ENCODE measurements around the gene ZNF385C. TPM values are rescaled to one million over a fixed set of nuclear protein-coding genes. Genes with fewer than 3 reads are reported as not detected.
"Not testable (repeated sequence)": the region's sequence is repeated elsewhere in the genome, so short reads cannot be mapped to it uniquely, and the experiment has no call there.

The ZNF385C gene
- total RNA-seq, 1 donor from 2014 or later: not detected

DNA sequence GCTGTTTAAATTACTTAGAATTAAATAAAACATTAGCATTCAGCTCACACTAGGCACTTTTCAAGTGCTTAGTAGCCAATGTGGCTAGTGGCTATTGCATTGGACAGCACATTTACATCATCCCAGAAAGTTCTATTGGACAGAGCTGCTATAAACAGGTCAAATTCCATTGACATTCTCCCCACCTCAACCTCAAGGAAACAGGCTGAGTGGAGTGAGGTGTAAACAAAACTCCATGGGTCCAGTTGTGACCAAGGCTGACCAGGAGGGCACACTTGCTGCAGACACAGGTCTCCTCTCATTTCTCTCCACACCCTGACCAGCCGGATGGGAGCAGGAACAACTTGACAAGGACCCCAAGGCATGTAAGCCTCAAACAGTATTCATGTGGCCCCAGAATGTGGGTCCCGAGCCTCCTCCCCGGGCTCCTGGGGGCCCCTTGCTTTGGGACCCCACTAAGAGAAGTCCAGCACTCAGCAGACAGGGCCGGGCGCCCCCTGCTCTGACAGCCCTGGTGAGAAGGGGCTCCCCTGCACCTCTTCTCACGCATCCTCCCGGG is 48.4 kb downstream of the ZNF385C start:
- no peak for DNase-seq

DNA sequence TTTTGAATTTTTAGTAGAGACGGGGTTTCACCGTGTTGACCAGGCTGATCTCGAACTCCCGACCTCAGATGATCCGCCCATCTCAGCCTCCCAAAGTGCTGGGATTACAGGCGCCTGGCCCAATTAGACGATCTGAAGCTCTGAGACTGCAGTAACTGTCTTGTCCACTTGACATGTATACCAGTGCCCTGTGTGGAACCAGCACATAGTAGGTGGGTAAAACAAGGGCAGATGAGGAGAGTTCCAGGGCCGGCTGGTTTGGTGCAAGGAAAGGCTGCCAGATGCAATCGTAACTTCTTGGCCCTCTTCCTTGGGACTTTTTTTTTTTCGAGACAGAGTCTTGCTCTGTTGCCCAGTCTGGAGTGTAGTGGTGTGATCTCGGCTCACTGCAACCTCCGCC is 50.9 kb downstream of the ZNF385C start:
- no peak for DNase-seq

DNA sequence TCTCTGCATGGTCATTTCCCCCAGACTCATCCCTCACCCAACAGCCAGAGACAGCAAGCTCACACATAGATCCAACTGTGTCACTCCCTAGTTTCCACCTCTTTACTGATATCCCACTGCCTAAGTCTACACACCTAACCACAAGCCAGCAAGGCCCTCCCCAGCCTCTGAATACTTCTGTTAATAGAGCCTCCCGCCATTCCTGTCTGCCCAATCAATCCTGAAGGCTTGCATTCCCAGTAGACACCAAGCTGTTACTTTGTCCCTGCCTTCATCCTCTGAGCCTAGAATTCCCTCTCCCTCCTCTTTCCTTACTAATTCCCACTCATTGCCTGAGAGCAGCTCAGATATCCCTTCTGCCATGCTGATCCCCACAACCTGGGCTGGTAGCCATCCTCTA is 52.6 kb downstream of the ZNF385C start:
- DNase-seq: no peak

DNA sequence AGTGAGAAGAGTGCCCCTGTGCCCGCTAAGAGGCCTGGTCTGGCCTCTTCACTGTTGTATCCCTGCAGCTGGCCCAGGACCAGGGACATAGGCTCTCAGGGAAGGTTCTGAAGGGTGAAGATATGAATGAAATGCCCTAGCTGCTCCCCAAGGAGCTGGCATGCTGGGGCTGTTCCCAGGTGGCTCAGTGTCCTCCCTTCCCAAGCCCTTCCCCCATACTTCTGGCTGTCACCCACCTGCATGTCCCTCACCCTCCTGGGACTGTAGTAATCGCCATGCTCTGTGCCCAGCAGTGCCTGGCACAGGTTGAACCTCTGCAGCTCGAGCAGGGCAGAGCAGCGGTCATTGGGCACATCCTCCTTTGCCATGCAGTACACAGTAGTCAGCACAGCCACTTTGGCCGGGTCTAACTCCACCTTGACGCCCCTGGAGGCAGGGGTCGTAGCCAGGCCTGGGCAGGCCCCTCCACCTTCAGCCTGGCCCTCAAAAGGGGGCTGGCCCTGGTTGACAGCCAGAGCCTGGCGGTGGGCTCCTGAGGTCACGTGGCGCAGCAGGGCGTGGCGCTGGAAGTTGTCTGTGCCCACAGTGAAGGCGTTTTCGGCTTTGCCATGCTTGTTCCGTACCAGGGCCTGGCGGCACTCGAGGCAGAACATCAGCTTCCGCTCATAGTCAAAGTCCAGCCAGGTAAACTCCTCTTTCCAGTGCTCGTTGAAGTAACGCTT is 55.5 kb downstream of the ZNF385C start:
- DNase-seq: no peak

DNA sequence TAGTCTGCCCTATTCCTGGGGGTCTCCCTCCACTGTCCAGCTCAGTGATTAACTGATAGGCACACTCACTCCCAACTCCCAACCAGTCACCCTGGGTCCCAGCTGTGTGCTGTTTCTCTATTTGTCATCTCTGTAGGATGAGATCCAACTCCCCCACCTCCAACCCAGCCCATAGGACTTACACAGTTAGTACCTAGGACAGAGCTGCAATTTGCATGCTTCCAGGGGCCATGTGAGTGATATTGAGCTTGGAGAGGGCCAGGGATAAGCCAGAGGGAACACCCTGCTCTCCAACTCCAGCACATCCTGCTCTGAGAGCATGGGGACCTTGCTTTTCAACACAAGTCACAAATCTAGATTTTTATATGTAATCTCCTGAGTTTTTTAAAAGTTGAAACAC is 56.7 kb downstream of the ZNF385C start:
- no peak for DNase-seq

DNA sequence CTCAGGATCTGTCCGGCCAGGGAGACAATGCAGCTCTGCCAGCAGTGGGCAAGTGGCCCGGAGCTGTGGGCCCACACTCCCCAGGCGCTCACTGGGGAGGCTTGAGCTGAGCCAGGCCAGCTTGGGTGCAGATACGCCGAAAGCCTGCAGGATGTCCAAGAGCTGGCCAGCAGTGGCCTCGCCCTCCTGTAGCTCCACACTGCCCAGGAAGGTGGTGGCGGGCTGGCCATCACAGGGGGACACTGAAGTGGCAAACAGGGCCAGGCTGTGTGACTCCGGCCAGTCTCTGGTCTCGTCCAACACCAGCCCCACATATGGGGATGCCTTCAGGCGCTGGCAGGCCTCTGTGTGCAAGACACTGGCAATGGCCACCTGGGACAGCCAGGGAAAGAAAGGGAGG is 57.5 kb downstream of the ZNF385C start:
- no peak for DNase-seq

DNA sequence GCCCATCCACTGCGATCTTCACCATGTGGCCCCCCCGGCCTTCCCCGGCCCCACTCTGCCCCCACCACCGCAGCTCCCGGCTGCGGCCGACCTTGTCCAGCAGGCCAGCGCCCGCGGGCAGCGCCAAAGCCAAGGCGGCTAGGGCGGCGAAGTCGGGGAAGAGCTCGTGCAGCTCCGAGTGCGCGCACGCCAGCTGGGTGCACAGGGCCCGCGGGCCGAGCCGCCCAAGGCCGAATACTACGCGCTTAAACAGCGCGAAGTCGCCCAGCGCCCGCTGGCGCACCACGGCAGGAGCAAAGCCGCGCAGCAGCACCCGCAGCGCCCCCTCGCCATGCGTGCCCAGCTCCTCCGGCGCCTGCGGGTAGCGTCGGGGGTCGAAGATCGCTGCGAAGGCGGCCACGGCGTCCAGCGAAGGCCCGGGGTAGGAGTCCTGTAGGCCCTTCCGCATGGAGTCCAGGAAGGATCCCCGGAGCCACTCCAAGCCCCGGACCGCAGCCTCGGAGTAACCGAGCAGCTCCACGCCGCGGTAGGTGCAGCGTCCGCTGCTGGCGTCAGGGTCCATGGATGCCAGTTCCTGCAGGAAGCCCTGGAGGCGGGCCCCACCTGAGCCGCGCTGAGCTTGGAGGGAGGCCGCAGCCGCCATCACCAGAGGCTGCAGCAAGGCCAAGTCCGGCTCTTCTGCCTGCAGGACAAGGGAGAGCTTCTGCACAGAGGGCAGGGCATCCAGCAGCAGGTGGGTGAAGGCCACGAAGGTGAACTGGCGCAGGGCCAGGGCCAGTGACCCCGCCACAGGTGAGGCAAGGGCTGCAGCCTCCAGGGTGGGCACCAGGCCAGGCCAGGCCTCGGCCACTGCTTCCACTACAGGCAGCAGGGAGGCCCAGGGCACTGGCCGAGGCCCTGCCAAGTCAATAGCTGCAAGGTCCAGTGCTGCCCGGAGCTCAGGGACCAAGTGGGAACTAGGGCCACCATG is 58.2 kb downstream of the ZNF385C start:
- peak; percentile 41 for DNase-seq

DNA sequence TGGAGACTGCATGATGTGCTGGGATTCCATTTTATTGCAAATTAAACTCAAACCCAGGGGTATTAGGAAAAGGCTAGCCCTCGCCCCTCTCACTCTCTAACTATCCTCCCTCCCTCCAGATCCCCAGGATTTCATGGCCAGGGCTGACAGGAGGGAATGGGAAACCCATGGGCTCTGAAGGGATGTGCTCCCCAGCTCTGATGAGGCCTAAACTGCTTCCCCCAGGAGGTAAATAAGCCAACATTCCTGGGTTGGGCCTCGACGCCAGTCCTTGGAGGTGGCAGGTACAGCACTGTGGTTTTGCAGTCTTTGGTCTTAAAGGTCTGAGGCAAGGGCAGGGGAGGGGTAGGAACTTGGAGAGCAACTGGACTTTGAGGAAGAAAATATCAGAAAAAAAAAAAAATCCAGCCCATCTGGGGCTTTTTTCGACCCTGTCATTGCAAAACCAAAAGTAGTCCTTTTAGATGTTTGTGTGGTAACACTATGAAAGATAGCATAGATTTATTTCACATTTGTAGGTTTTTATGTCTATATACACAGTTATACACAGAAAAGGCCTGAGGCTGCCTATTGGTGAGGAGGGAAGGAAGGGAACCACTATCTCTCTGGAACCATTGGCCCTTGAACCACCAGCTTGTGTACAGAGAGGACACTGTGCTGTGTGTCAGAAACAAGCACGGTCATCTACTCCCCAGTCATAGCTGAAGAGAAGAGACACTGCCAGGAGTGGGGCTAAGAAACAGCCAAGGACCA is 59.9 kb downstream of the ZNF385C start:
- no peak for DNase-seq

DNA sequence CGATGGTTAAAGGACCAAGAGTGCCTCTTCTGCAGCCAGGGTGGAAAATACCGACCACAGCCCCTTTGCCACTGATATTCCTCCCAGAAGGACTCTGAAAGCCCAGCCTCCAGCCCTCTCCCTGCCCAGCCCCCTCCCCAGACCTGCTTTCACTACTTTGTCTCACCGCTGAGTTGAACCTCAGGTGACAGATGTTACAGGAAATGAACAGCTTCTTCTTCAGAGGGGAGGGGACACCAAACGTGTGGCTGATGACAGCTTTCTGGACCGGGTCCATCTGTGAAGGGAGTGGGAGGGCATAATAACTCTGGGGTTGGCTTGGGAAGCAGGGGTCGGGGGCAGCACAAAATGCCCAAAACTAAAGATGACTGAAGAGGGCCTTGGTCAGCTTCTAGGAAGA is 64.2 kb downstream of the ZNF385C start:
- DNase-seq: no peak

DNA sequence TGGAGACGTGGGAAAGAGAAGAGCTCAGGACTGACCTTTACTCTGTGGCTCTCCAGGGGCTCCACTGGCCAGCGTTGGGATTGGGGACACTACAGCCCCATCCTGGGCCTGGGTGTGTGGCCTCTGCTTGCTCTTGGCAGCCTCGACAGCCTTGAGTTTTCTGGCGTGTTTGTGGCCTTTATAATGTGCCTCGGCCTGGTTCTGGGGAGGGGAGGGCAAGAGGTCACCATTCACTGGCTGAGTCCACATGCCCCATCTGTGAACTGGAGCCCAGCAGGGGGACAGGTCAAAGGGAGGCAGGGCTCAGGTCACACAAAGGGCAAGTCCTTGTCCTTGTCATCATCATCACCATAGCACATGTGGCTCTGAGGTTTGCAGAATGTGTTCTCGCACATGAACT is 66.7 kb downstream of the ZNF385C start:
- DNase-seq: no peak

DNA sequence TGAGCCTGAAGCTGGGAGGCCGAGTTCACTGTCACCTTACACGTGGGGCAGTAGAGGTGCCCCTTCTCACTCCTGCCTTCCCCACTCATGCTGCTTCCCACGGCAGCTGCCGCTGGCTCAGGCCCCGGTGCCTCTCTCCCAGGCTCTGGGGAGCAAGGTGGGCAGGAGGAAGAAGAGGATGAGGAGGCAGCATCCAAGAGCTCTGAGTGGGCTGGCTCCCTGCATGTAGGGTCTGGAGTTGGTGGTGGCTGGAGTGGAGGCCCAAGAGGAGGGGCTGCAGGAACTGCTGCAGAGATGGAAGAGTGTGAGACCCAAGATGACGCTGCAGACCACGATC is 69.5 kb downstream of the ZNF385C start:
- no peak for DNase-seq

DNA sequence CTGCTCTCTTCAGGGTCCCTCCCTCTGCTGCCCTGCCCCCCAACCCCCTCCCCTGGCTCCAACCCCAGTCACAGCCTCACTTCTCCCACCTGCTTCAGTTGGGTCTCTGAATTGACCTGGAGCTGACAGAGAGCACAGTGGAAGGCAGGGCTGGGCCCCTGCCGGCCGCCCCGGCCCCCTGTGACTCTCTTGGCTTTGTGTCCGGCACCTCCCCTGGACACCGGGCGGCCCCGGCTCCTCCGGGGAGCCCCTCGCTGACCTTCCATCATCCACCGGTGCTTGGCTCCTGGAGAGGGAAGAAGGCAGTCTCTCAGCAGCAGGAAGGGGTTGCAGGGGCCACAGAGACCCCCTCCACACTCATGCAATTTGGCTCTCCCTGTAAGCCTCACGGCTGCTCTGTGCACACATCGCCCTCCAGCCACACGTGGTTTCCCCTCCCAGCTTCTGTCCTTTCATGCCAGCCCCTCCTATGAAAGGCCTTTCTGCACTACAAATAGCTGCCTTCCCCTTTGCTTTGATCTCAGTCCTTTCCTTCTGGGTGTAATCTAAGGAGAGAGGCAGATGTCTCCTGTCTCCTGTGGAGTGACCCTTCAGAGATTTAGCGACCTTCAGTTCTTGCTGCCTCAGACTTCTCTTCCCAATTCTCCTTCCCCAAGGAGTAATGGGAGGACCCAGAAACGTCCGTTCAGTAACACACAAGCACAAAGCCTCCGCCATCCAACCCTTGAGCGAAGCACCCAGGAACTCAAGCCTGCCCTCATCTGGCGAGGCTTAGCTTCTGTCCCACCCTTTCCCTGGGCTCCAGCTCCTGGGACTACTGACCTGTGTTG is 70.1 kb downstream of the ZNF385C start:
- no peak for DNase-seq

DNA sequence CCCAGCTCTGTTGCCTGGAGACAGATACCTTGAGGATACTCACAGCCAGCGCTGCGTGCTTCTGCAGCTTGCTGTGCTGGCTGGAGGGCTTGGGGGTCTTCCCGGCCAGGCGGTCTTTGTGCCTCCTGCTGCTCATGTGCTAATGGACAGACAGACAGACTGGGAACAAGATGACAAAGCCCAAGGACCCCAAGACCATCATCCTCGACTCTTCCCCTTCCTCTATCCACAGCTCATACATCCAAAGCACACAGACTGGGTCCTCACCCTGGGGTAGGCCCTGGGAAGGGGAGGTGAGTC is 70.7 kb downstream of the ZNF385C start:
- DNase-seq: no peak

DNA sequence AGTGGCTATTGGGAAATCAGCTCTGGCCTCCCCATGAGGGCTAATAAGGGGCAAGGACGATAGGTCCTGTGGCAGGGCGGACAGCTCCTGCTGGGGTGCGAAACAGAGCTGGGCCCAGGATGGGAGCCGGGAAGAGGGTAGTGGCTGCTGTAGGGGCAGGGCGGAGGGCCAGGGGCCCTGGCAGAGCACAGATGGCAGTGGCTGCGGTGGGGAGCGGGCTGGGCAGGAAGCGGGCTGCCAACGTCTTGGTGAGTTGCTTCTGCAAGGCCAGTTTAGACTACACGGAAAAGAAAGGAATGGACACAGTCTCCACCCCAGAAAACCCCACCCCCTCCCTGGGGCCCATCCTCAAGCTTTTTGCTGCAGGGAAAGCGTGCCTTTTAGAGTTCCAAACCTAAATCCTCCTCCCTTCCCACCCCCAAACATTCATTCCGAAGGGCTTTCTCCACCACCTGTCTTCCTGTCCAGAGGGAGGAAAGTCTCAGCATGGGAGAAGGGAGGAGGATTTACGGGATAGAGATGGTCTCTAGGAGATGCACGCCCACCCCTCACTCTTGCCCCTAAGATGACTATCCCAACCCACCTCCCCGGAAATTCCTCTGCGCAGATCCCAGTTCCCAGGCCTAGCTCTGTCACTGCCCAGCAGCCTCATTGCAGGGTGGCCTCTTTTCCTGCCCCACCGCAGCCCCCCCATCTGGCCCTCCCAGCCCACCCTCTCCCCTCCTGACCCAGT is 71.2 kb downstream of the ZNF385C start:
- DNase-seq: no peak

DNA sequence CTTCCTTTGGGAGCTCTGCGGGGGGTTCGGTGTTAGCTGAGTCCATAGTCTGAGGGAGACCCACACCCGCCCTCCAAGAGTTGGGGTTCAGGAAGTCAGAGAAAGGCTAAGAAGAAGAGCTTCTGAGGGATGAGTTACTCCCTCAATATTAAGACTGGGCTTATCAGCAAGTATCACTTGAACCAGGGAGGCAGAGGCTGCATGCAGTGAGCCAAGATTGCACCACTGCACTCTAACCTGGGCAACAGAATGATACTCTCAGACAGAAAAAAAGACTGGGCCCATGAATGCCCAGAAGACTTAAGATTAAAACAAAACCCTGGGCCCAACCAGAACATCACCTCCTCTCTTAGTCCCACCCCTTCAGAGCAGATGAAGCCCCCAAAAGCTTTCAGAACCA is 72.3 kb downstream of the ZNF385C start:
- no peak for DNase-seq

DNA sequence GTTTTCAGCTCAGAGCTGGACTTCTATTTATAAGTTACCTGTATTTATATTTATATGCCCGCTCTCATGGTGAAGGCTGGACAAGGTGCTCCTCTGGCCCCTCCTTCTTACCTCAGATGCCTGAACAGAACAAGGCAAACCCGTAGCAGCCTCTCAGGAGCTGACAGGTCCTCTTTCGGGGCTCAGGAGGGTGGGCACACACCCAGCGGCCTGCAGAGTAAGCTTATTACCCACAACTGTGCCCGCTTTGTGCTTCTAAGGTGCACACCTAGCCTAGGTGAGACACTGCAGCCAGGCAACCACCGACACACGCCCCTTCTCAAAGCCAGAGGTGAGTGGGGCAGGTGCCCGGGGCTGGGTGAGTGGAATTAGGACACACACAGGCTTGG is 73.1 kb downstream of the ZNF385C start:
- no peak for DNase-seq

DNA sequence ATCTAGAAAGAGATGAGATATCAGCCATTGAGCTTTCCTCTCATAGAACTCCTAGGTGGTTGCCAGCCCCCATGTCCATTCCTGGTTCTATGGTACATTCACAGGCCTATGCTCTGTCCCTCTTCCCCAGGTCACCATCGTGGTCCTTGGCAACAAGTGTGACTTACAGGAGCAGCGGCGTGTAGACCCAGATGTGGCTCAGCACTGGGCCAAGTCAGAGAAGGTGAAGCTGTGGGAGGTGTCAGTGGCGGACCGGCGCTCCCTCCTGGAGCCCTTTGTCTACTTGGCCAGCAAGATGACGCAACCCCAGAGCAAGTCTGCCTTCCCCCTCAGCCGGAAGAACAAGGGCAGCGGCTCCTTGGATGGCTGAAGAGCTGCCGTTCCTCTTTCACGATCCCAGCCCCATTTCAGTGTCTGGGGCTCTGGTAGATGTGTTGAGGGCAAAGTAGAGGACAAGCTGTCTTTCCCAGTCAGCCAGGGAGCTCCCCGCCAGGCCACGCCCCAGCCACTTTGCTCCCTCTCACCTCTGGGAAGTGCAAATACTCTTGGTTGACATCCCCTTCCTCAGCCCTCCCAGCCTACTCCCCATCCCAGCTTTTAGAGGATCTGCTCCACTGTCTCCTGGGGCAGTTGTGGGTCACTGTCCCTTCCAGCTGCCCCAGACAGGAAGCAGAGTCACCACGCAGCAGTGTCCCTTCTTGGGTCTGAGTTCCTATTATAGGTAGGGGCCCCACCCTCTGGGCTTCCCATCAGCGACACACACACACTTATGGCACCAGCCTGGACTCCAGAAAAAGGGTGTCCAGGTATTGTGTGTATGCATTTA is 74.5 kb downstream of the ZNF385C start:
- DNase-seq: peak; percentile 28

DNA sequence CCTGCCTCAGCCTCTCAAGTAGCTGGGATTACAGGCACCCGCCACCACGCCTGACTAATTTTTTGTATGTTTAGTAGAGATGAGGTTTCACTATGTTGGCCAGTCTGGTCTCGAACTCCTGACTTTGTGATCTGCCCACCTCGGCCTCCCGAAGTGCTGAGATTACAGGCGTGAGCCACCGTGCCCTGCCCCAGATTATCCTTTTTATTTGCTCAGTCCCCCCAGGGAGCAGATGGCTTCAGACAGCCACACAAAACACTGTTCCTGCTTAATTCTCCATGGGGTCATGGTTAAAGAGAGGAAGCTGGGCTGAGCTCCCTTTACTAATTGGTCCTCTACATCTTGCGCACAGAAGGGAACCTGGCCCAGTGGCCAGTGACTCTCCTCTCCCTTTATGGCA is 77.4 kb downstream of the ZNF385C start:
- DNase-seq: not testable (repeated sequence)

DNA sequence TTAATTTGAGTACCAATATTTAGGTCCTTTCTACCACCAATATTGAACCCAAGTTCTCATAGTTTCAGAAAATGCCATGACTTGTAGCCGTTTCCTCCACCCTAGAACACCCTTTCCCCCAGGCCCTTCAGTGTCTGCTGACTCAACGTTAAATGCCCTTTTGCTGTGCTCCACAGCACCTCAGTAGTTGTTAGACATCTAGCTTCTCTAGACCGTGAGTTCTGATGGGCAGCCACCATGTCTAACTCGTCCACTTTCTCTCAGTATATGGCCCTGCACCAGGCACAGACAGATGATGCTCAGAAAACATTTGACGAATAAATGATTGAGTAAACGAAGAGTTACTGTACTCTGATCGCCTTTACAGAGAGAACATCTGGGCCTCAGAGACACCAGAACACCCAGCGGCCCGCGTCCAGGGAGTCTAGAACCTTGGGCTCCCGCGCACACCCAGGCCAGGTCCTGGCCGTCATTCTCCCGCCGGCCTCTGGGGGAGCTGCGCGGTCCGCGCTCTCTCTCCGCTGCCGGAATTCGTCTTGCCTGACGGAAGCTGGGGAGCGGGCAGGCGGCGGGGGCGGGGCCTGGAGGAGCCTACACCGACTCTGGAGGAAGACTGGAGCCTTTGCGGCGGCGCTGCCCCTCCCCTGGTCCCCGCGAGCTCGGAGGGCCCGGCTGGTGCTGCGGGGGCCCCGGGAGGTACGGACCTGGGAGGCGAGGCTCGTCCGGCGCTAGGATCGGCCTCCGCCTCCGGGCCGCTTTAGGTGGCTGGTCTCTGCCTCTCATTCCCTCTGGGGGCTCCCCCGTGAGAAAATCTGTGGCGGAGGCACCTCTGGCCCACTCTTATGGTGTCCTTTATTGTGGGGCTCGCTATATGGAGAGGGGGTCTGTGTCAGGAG is 78.5 kb downstream of the ZNF385C start, which contains the start of gene NKIRAS2:
Gene NKIRAS2 (plus strand): TSS at position 582 of the 896 bp plus-strand sequence. CDS start 1,488 bp downstream, outside the sequence.
- peak; percentile 96 for DNase-seq

Data from dermis blood vessel endothelial cell (primary cell).